H1 (cell line): ENCODE results near the gene ALDH3A1. TPM values are rescaled to one million over a fixed set of nuclear protein-coding genes. Genes with fewer than 3 reads are reported as not detected.

ENCODE experiments used
- ASH2L ChIP-seq: fragments of 200-600, 300-600 bp; sonication (generic); IDR thresholded peaks from one replicate; pipeline ENCODE4 v1.7.1; 2017; ENCODE audit warnings: low read length
- ATF2 ChIP-seq: IDR thresholded peaks from 2 replicates; pipeline ENCODE4 v1.6.1; 2012; ENCODE audit warnings: low read length, inconsistent platforms
- BCL11A ChIP-seq, 2 experiments: IDR thresholded peaks; one replicate each; pipeline ENCODE4 v1.6.1; 2011; ENCODE audit warnings: low read depth in 2 of 2, low read length in 2 of 2, mild to moderate bottlenecking in 2 of 2
- CBX5 ChIP-seq: fragments of 300-800, 300-1000 bp; sonication (generic); IDR thresholded peaks from 2 replicates; pipeline ENCODE4 v1.7.1; 2016; ENCODE audit warnings: antibody characterized with exemption, low read length, low read depth
- CHD7 ChIP-seq: fragments of 300-600 bp; sonication (generic); IDR thresholded peaks from 2 replicates; pipeline ENCODE4 v1.7.1; 2012; ENCODE audit warnings: low read length, moderate library complexity, mild to moderate bottlenecking, inconsistent platforms; ENCODE audit not compliant: insufficient replicate concordance
- FOSL1 ChIP-seq: IDR thresholded peaks from 2 replicates; pipeline ENCODE4 v1.6.1; 2011; ENCODE audit warnings: mild to moderate bottlenecking, low read depth, low read length, moderate library complexity; ENCODE audit not compliant: insufficient read depth
- NANOG ChIP-seq: IDR thresholded peaks from 2 replicates; pipeline ENCODE4 v1.6.1; 2011; ENCODE audit warnings: low read length, low read depth, mild to moderate bottlenecking, inconsistent platforms; ENCODE audit not compliant: insufficient read depth, poor library complexity, severe bottlenecking
- POLR2A ChIP-seq, 2 experiments: IDR thresholded peaks; 1 replicate in 1 of 2; 2 replicates in 1 of 2; pipeline ENCODE4 v1.6.1; 2011; ENCODE audit warnings: low read depth in 2 of 2, low read length in 2 of 2, mild to moderate bottlenecking in 2 of 2; ENCODE audit errors: control extremely low read depth in 1 of 2
- RXRA ChIP-seq: IDR thresholded peaks from 2 replicates; pipeline ENCODE4 v1.6.1; 2011; ENCODE audit warnings: low read depth, mild to moderate bottlenecking, low read length, moderate library complexity; ENCODE audit not compliant: insufficient read depth
- SP1 ChIP-seq: IDR thresholded peaks from 2 replicates; pipeline ENCODE4 v1.6.1; 2011; ENCODE audit warnings: low read depth, low read length
- YY1 ChIP-seq: IDR thresholded peaks from 2 replicates; pipeline ENCODE4 v1.6.1; 2011; ENCODE audit warnings: low read depth, mild to moderate bottlenecking, low read length
- polyA plus RNA-seq, 7 experiments: library from polyadenylated mRNA; depleted of rRNA in 3 of 7; stranded (reverse) in 5 of 7; unstranded in 2 of 7; fragments of >200 nt in 5 of 7; fragments of 200-250 nt in 2 of 7; gene quantifications; 1 replicate in 5 of 7; 2 replicates in 1 of 7; 4 replicates in 1 of 7; pipeline versions ENCODE4 v1.2.1 to v1.2.3, GENCODE V29; 2011 to 2013; ENCODE audit warnings: missing spikeins in 2 of 7, mixed read lengths in 2 of 7
- total RNA-seq: library from RNA; stranded (reverse); fragmentation: NEBNext Ultra II Directional; extraction: Animal tissue kit (Norgen Biotek cat#: 25700); gene quantifications from 2 replicates; pipeline ENCODE4 v1.2.1, GENCODE V29; 2021

Gene ALDH3A1
- total and polyA plus RNA-seq, 2 of the 8 experiments (the other 6 are each of a cell fraction or from before 2014, with no cell fraction given): 0.37 to 1.4 TPM

- TF ChIP-seq CHD7 (no peak), SP1 (no peak), RXRA (no peak), POLR2A (IDR thresholded peaks at IDR 0.05; ENCODE audit: control extremely low read depth in 1 of 2, low read depth in 2 of 2, low read length in 2 of 2) (no peak), YY1 (no peak), ATF2 (no peak), CBX5 (no peak), BCL11A (IDR thresholded peaks at IDR 0.05; ENCODE audit: low read depth in 2 of 2, low read length in 2 of 2) (no peak), ASH2L (no peak), FOSL1 (no peak), NANOG (no peak)
Measured at GRCh38 chr17:19740933-19741332, 7.2 kb downstream of the ALDH3A1 start (continued).
